Keratinocyte (primary cell): ENCODE results near the gene IL1RL2.

Experiments used
- CTCF ChIP-seq, 3 experiments: IDR thresholded peaks in 1 of 3; conservative IDR thresholded peaks in 1 of 3; optimal IDR thresholded peaks in 1 of 3; 2 replicates in 2 of 3; 3 replicates in 1 of 3; pipeline versions ENCODE3 to v1.5.1; 2011; ENCODE audit warnings: low read length in 3 of 3, mild to moderate bottlenecking in 3 of 3, moderate library complexity in 2 of 3, control low read depth in 1 of 3, inconsistent platforms in 1 of 3; ENCODE audit not compliant: insufficient read depth in 2 of 3; ENCODE audit errors: extremely low read depth in 1 of 3
- EZH2 ChIP-seq: IDR thresholded peaks from one replicate; pipeline ENCODE4 v1.6.1; 2012; ENCODE audit warnings: inconsistent platforms, mild to moderate bottlenecking, low read length, moderate library complexity

- no peak for TF ChIP-seq CTCF (optimal IDR thresholded peaks at IDR 0.05 in 1 of 3, IDR thresholded peaks at IDR 0.05 in 1 of 3, conservative IDR thresholded peaks at IDR 0.05 in 1 of 3; ENCODE audit: extremely low read depth in 1 of 3, insufficient read depth in 2 of 3, low read length in 3 of 3)
- no peak for TF ChIP-seq EZH2
These were observed 18.6 kb upstream of the IL1RL2 start for GRCh38 chr2:102168026-102168771.
